ENCODE results near the gene TENM4.

The TENM4 gene

DNA sequence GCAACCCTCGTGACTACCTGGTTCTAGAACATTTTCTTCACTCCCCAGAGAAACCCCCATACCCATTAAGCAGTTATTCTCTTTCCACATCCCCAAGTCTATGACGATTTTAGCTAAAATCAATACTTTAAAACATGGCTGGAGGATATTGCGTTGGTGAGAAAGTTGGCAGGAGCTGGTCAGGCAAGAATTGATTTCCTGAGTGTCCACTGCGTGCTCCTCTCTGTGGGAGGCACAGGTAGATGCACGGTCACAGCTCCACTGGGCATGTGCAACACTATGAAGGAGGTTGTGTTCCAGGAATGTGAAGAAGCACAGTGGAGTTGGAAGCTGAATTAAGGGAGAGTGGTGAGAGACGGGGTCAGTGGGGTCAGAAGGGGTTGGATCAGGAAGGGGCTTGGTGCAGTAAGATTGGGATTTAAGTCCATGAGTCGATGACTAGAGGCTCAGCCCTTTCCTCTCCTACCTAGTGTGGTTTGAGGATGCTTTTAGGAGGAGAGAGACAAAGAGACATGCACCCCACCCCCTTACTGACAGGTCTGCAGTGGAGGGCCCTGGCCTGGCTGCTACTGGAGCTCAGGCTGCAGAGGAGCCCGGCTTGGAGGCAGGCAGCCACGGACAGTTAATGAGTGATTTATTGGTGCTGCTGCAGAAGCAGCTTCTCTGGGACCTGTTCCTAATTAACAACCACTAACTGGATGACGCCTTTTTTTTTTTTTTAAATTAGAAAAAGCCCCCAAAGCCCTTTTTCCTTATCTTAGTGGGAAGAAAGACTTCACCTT is 395.6 kb downstream of the TENM4 start:
- TF ChIP-seq CTCF (IDR thresholded peaks at IDR 0.05): no peak
- peaks cover 7% of the 10 kb centered on the region for H3K9me3 Mint-ChIP-seq
- peak overlapping the region; percentile 94 for H3K27ac Mint-ChIP-seq
- peaks cover 12% of the 10 kb centered on the region for H3K36me3 Mint-ChIP-seq (ENCODE audit: low read depth)
- H3K4me1 Mint-ChIP-seq: peaks cover 71% of the 10 kb centered on the region
- DNase-seq: peak; percentile 50
- H3K4me3 Mint-ChIP-seq: no peak overlapping the region
- no peaks in the 10 kb centered on the region for H3K27me3 Mint-ChIP-seq (ENCODE audit: low read depth, poor library complexity)

DNA sequence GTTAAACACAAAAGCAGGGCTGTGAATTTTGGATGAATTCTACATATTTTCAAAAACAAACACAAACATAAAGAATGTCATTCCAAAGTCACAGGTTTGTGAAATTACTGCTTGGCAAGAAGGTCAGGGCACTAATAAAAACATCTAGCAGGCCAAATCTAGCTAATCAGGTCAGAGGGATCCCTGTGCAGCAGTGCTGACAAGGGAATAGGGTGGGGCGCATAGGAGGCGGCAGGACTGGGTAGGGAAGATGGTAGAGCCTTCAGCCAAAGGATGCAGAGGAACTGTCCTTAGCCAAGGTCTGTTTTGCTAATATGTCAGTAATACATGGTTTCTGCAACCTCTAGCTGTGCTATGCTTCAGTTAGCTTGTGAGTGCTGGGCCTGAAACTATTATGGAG is 396.6 kb downstream of the TENM4 start:
- Mint-ChIP-seq H3K27me3 (ENCODE audit: low read depth, poor library complexity) (no peaks in the 10 kb centered on the region), H3K4me1 (peaks cover 71% of the 10 kb centered on the region), H3K4me3 (no peak overlapping the region), H3K9me3 (peaks cover 7% of the 10 kb centered on the region), H3K36me3 (ENCODE audit: low read depth) (peaks cover 12% of the 10 kb centered on the region), H3K27ac (no peak overlapping the region)
- DNase-seq: no peak
- no peak for TF ChIP-seq CTCF (IDR thresholded peaks at IDR 0.05)

DNA sequence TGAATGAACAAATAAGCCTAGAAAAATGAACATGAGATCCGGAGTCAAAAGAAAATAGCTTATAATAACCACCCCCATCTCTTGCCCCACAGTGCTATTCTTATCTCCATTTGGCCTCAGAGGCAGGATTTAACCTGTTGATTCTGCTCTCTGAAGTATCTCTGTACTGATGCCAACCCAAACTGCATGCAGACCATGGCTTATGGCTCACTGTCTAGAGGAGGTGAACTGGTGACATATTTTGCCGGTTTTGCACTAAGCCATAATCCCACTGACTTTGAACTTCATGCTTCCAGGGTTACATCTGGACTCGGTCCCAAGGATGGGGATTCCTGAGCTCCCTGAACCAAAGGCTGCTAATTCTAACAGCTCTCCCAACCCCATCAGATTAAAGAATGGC is 397.1 kb downstream of the TENM4 start:
- Mint-ChIP-seq H3K27ac (no peak overlapping the region), H3K9me3 (peaks cover 7% of the 10 kb centered on the region), H3K36me3 (ENCODE audit: low read depth) (peaks cover 12% of the 10 kb centered on the region), H3K4me3 (no peak overlapping the region), H3K4me1 (peaks cover 72% of the 10 kb centered on the region), H3K27me3 (ENCODE audit: low read depth, poor library complexity) (no peaks in the 10 kb centered on the region)
- TF ChIP-seq CTCF (IDR thresholded peaks at IDR 0.05): no peak
- no peak for DNase-seq

DNA sequence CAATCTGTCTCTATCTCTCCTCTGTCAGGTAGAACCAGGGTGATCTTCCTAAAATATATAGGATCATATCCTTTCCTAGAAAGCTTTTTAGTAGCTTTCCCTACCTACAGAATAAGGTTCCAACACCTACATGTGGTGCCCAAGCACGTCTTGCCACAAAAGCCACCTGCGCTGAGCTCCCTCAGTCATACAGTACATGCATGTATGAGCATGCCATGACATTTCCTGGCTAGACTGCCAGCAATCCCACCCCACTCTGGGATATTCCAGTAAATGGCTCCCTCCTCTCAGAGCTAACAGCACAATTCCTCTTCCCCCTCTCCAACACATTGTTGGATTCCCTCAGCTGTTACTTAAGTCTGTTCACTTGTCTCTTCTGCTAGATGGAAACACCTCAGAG is 398.0 kb downstream of the TENM4 start:
- Mint-ChIP-seq H3K4me1 (peaks cover 72% of the 10 kb centered on the region), H3K27ac (no peak overlapping the region), H3K36me3 (ENCODE audit: low read depth) (peaks cover 12% of the 10 kb centered on the region), H3K9me3 (peaks cover 7% of the 10 kb centered on the region), H3K27me3 (ENCODE audit: low read depth, poor library complexity) (no peaks in the 10 kb centered on the region), H3K4me3 (no peak overlapping the region)
- no peak for TF ChIP-seq CTCF (IDR thresholded peaks at IDR 0.05)
- no peak for DNase-seq

GRCh38 chr11:79040348-79040747 is 400.5 kb downstream of the TENM4 start:
- peaks cover 55% of the 10 kb centered on the region for H3K4me1 Mint-ChIP-seq
- H3K9me3 Mint-ChIP-seq: peaks cover 7% of the 10 kb centered on the region
- H3K4me3 Mint-ChIP-seq: no peak overlapping the region
- no peak overlapping the region for H3K27ac Mint-ChIP-seq
- no peak for DNase-seq
- H3K27me3 Mint-ChIP-seq (ENCODE audit: low read depth, poor library complexity): no peaks in the 10 kb centered on the region
- TF ChIP-seq CTCF (IDR thresholded peaks at IDR 0.05): no peak
- H3K36me3 Mint-ChIP-seq (ENCODE audit: low read depth): peaks cover 12% of the 10 kb centered on the region

DNA sequence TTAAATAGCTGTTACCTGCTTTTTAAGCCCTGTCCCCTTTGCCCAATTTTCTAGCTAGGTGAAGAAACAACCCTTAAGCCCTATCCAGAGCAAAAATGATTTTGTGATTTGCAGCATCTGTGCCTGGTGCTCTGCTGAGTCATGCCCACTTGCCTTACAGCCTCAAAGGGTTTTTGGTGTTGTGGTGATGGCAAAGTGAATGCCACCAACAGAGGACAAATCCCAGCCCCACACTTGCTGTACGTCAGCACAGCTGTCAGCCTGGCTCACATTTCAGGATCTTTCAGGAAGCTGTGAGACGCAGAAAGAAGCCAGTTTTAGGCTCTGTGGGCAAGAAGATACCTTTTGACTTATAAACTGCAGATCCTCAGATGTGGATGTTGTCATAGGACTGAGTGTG is 401.7 kb downstream of the TENM4 start:
- no peak for DNase-seq
- Mint-ChIP-seq H3K36me3 (ENCODE audit: low read depth) (peaks cover 12% of the 10 kb centered on the region), H3K27ac (peak overlapping the region; percentile 52), H3K4me3 (no peak overlapping the region), H3K4me1 (peaks cover 51% of the 10 kb centered on the region), H3K9me3 (peaks cover 7% of the 10 kb centered on the region), H3K27me3 (ENCODE audit: low read depth, poor library complexity) (no peaks in the 10 kb centered on the region)
- TF ChIP-seq CTCF (IDR thresholded peaks at IDR 0.05): no peak

Measured in nephron progenitor cell (in vitro differentiated cells).